ENCODE data around the gene ARL14EP.

DNA sequence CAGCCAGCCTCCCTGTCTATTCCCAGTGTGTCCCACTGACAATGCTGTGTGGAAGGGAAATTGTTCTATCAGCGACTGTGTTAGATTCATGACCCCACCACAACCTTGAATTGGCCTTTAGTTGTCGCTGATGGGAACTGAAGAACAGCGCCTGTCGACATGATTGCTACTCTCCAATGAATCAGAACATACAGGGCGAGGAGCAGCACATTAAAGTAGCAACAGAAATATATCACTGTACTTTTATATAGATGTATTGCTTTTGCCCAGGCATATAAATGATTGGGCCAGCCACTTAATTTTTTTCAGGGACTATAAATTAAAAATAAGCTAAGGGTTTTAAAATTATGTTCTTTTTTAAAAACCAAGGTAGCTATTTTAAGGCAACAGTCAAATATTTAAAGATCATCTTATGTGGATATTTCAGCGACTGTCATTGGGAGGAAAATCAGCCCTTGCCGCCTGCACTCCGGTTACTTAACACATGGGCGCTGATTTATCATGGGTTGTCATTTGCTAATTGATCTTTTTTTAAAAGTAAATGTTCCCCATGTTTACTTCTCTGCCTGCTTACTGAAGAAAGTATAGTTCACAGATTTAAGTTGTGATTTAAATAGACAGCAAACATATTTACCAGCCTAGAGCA lies 42.1 kb downstream of the ARL14EP start:
- no peak for TF ChIP-seq POLR2A (IDR thresholded peaks at IDR 0.05; ENCODE audit: low read depth, low read length)
- no peak for TF ChIP-seq TAF1 (IDR thresholded peaks at IDR 0.05; ENCODE audit: low read depth, low read length)
- no peak for TF ChIP-seq POLR2AphosphoS5 (IDR thresholded peaks at IDR 0.05; ENCODE audit: low read depth, low read length)
- no peak for TF ChIP-seq SPI1 (IDR thresholded peaks at IDR 0.05; ENCODE audit: low read depth, low read length)

Measured in GM12891 (cell line).